ENCODE measurements around the gene FREM2.

FREM2 gene

GRCh38 chr13:38849315-38849714 is 162.4 kb downstream of the FREM2 start:
- DNase-seq = no peak

GRCh38 chr13:38850868-38851626 is 164.2 kb downstream of the FREM2 start:
- DNase-seq = no peak

- DNase-seq = no peak
These were observed 167.3 kb downstream of the FREM2 start for GRCh38 chr13:38854226-38854625.

GRCh38 chr13:38856065-38856464 is 169.2 kb downstream of the FREM2 start:
- DNase-seq = no peak

GRCh38 chr13:38862443-38862842 is 175.6 kb downstream of the FREM2 start:
- DNase-seq = no peak

- no peak for DNase-seq
These were observed 176.7 kb downstream of the FREM2 start for GRCh38 chr13:38863536-38863935.

GRCh38 chr13:38866649-38867048 is 179.8 kb downstream of the FREM2 start:
- DNase-seq = no peak

GRCh38 chr13:38868399-38868798 is 181.5 kb downstream of the FREM2 start:
- DNase-seq = no peak

GRCh38 chr13:38868870-38869269 is 182.0 kb downstream of the FREM2 start:
- no peak for DNase-seq

- DNase-seq = no peak
These were observed 184.4 kb downstream of the FREM2 start for GRCh38 chr13:38871275-38871674.

- peak; percentile 45 for DNase-seq
These were observed 185.8 kb downstream of the FREM2 start for GRCh38 chr13:38872693-38873092.

- no peak for DNase-seq
These were observed 188.5 kb downstream of the FREM2 start for GRCh38 chr13:38875186-38875875.

- no peak for DNase-seq
These were observed 192.4 kb downstream of the FREM2 start for GRCh38 chr13:38879278-38879677.

- no peak for DNase-seq
These were observed 192.9 kb downstream of the FREM2 start for GRCh38 chr13:38879786-38880185.

GRCh38 chr13:38880397-38880796 is 193.5 kb downstream of the FREM2 start:
- no peak for DNase-seq

- peak; percentile 41 for DNase-seq
These were observed 196.9 kb downstream of the FREM2 start for GRCh38 chr13:38883783-38884182.

- peak; percentile 46 for DNase-seq
These were observed 201.4 kb downstream of the FREM2 start for GRCh38 chr13:38888309-38888708.

- no peak for DNase-seq
These were observed 208.2 kb downstream of the FREM2 start for GRCh38 chr13:38895075-38895474.

GRCh38 chr13:38897521-38897920 is 210.6 kb downstream of the FREM2 start:
- no peak for DNase-seq

- no peak for DNase-seq
These were observed 211.6 kb downstream of the FREM2 start for GRCh38 chr13:38898481-38898880.

- no peak for DNase-seq
These were observed 212.7 kb downstream of the FREM2 start for GRCh38 chr13:38899571-38899970.

- DNase-seq = no peak
These were observed 213.3 kb downstream of the FREM2 start for GRCh38 chr13:38900188-38900587.

- no peak for DNase-seq
These were observed 215.7 kb downstream of the FREM2 start for GRCh38 chr13:38902551-38902950.

GRCh38 chr13:38905081-38905480 is 218.2 kb downstream of the FREM2 start:
- DNase-seq = no peak

GRCh38 chr13:38905861-38906260 is 219.0 kb downstream of the FREM2 start:
- DNase-seq = no peak
